Large intestine (tissue), 3 donors: ENCODE measurements around the gene ICE1. TPM values are rescaled to one million over a fixed set of nuclear protein-coding genes. Genes with fewer than 3 reads are reported as not detected.
A peak's percentile ranks its signal among the peaks of the same experiment; 100 is the strongest.
"Not testable (repeated sequence)": the region's sequence is repeated elsewhere in the genome, so short reads cannot be mapped to it uniquely, and the experiment has no call there.

Experiments used
- DNase-seq, 2 donors: peaks; one replicate each; pipeline versions ENCODE4 v3.0.0 to v3.0.0-alpha.2; 2013
- H3K27ac ChIP-seq: one replicate; pipeline ENCODE4 v1.5.1; 2013; ENCODE audit warnings: low read length
- H3K27me3 ChIP-seq: 2 replicates; pipeline ENCODE4 v1.6.1; 2013; ENCODE audit warnings: low read length; ENCODE audit not compliant: control insufficient read depth, insufficient read depth
- H3K36me3 ChIP-seq: 2 replicates; pipeline ENCODE4 v1.6.1; 2013; ENCODE audit warnings: low read length; ENCODE audit not compliant: control insufficient read depth, insufficient read depth
- H3K4me1 ChIP-seq: one replicate; pipeline ENCODE4 v1.6.1; 2013; ENCODE audit warnings: low read length; ENCODE audit not compliant: control insufficient read depth, insufficient read depth
- H3K4me3 ChIP-seq: one replicate; pipeline ENCODE4 v1.5.1; 2013; ENCODE audit warnings: low read length
- H3K9me3 ChIP-seq: one replicate; pipeline ENCODE4 v1.6.1; 2013; ENCODE audit warnings: mild to moderate bottlenecking, low read depth, low read length, moderate library complexity; ENCODE audit not compliant: control insufficient read depth
- WGBS: methylation state at CpG from one replicate; pipeline ENCODE4 v1.1.5; 2013; ENCODE audit warnings: low lambda C conversion rate; ENCODE audit not compliant: insufficient coverage; 5-methylcytosine and 5-hydroxymethylcytosine counted together
- polyA plus RNA-seq: library from polyadenylated mRNA; unstranded; fragments of 120-200 nt; gene quantifications from one replicate; pipeline ENCODE4 v1.2.1, GENCODE V29; 2013

ICE1 gene
- polyA plus RNA-seq, 1 donor, result 20.9 TPM

GRCh38 chr5:5383461-5383860 lies 39.0 kb upstream of the ICE1 start:
- H3K27ac ChIP-seq, result no peak overlapping the region
- H3K27me3 ChIP-seq, result no peaks in the 10 kb centered on the region
- no peaks in the 10 kb centered on the region for H3K4me1 ChIP-seq
- no peaks in the 10 kb centered on the region for H3K36me3 ChIP-seq
- no peak for DNase-seq
- no peak overlapping the region for H3K4me3 ChIP-seq
- H3K9me3 ChIP-seq, result no peaks in the 10 kb centered on the region
- WGBS, result no CpG with 5 or more reads among the region's 5 CpGs

- H3K4me1 ChIP-seq, result no peaks in the 10 kb centered on the region
- H3K9me3 ChIP-seq, result no peaks in the 10 kb centered on the region
- 100% methylated on average over 1 of the region's 11 CpGs for whole genome bisulfite sequencing
- no peak for DNase-seq
- no peak overlapping the region for H3K4me3 ChIP-seq
- H3K27me3 ChIP-seq, result no peaks in the 10 kb centered on the region
- no peak overlapping the region for H3K27ac ChIP-seq
- no peaks in the 10 kb centered on the region for H3K36me3 ChIP-seq
These were observed 37.7 kb upstream of the ICE1 start for GRCh38 chr5:5384660-5385330.

GRCh38 chr5:5385331-5385662 lies 37.2 kb upstream of the ICE1 start:
- no CpG with 5 or more reads among the region's 8 CpGs for WGBS
- Histone ChIP-seq H3K9me3 (no peaks in the 10 kb centered on the region), H3K4me1 (no peaks in the 10 kb centered on the region), H3K27ac (no peak overlapping the region), H3K27me3 (no peaks in the 10 kb centered on the region), H3K4me3 (no peak overlapping the region), H3K36me3 (no peaks in the 10 kb centered on the region)
- DNase-seq, result no peak

GRCh38 chr5:5386329-5386728 lies 36.1 kb upstream of the ICE1 start:
- Histone ChIP-seq H3K4me1 (no peaks in the 10 kb centered on the region), H3K27me3 (no peaks in the 10 kb centered on the region), H3K36me3 (no peaks in the 10 kb centered on the region), H3K4me3 (no peak overlapping the region), H3K9me3 (no peaks in the 10 kb centered on the region), H3K27ac (no peak overlapping the region)
- no peak for DNase-seq
- no CpG with 5 or more reads among the region's 2 CpGs for WGBS

GRCh38 chr5:5387192-5387591 lies 35.3 kb upstream of the ICE1 start:
- DNase-seq, result no peak
- Histone ChIP-seq H3K27ac (no peak overlapping the region), H3K9me3 (no peaks in the 10 kb centered on the region), H3K4me3 (no peak overlapping the region), H3K4me1 (no peaks in the 10 kb centered on the region), H3K36me3 (no peaks in the 10 kb centered on the region), H3K27me3 (no peaks in the 10 kb centered on the region)
- WGBS, result no CpG with 5 or more reads among the region's 2 CpGs

GRCh38 chr5:5387777-5388176 lies 34.7 kb upstream of the ICE1 start:
- H3K36me3 ChIP-seq, result no peaks in the 10 kb centered on the region
- H3K27me3 ChIP-seq, result no peaks in the 10 kb centered on the region
- H3K27ac ChIP-seq, result no peak overlapping the region
- no peak overlapping the region for H3K4me3 ChIP-seq
- DNase-seq, result no peak
- WGBS, result 0% methylated on average over 1 of the region's 1 CpG
- no peaks in the 10 kb centered on the region for H3K4me1 ChIP-seq
- H3K9me3 ChIP-seq, result no peaks in the 10 kb centered on the region

GRCh38 chr5:5390121-5390869 lies 32.2 kb upstream of the ICE1 start:
- H3K27ac ChIP-seq, H3K36me3 ChIP-seq, H3K4me3 ChIP-seq, H3K4me1 ChIP-seq, H3K9me3 ChIP-seq, DNase-seq, H3K27me3 ChIP-seq: not testable (repeated sequence)
- no CpG with 5 or more reads among the region's 12 CpGs for WGBS

- not testable (repeated sequence) for H3K4me3 ChIP-seq, DNase-seq, H3K4me1 ChIP-seq, H3K27ac ChIP-seq, H3K9me3 ChIP-seq, H3K36me3 ChIP-seq, H3K27me3 ChIP-seq
- WGBS, result 80% methylated on average over 1 of the region's 2 CpGs
These were observed 30.0 kb upstream of the ICE1 start for GRCh38 chr5:5392504-5392903.

GRCh38 chr5:5394384-5394986 lies 28.0 kb upstream of the ICE1 start:
- peak; percentile 14 to 17 for DNase-seq
- not testable (repeated sequence) for H3K9me3 ChIP-seq, H3K27ac ChIP-seq, H3K4me3 ChIP-seq, H3K27me3 ChIP-seq, H3K36me3 ChIP-seq, H3K4me1 ChIP-seq
- no CpG with 5 or more reads among the region's 6 CpGs for WGBS

GRCh38 chr5:5395093-5395492 lies 27.4 kb upstream of the ICE1 start:
- H3K36me3 ChIP-seq, DNase-seq, H3K9me3 ChIP-seq, H3K4me1 ChIP-seq, H3K27ac ChIP-seq, H3K27me3 ChIP-seq, H3K4me3 ChIP-seq: not testable (repeated sequence)
- no CpG with 5 or more reads among the region's 8 CpGs for WGBS
